Body of pancreas (tissue), 4 donors: ENCODE measurements around the gene ABCF1.
A peak's percentile ranks its signal among the peaks of the same experiment; 100 is the strongest.

Experiments used
- CTCF ChIP-seq, 7 experiments: fragments of 450-650 bp in 4 of 7; fragments of 200-600 bp in 3 of 7; sonication (generic) in 3 of 7; IDR thresholded peaks; one replicate each; pipeline ENCODE4 v1.5.1; 2016 to 2019; ENCODE audit warnings: antibody characterized with exemption in 7 of 7
- POLR2A ChIP-seq, 3 donors: fragments of 450-650 bp; IDR thresholded peaks; one replicate each; pipeline ENCODE4 v1.6.1; 2016; ENCODE audit warnings: antibody characterized with exemption in 3 of 3, mild to moderate bottlenecking in 2 of 3

DNA sequence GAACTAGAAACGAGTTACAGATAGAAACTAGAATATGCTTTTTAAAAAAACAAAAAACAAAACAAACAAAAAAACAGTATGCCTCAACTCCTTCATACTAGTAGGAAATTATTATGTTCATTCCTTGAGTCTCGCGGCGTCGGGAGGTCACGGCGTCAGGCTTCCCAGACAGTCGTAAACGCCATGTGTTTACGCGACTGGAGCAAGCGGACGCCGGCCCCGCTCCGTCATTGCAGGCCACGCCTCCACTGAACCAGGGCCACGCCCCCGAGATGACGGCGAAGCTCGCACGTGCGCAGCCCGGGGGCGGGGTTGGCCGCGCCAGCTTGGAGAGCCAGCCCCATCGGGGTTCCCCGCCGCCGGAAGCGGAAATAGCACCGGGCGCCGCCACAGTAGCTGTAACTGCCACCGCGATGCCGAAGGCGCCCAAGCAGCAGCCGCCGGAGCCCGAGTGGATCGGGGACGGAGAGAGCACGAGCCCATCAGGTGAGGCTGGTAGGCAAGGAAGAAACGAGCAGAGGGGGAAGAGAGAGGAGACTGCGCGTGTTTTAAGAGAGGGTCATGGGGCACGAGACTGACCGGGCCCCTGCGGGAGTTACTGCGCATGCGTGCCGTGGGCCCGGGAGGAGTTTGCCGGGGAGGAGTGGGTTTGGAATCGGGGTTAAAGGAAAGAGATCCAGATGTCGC, at the start of gene ABCF1:
- TF ChIP-seq CTCF (IDR thresholded peaks at IDR 0.05) (no peak), POLR2A (IDR thresholded peaks at IDR 0.05) (peak; percentile 75 to 92 (median 88))
